Coronary artery (tissue), 2 donors: ENCODE measurements around the gene USH1C.
A peak's percentile ranks its signal among the peaks of the same experiment; 100 is the strongest.

Experiments
- DNase-seq: peaks from one replicate; pipeline ENCODE4 v3.0.0-alpha.2; 2017; ENCODE audit warnings: low spot score
- H3K27ac ChIP-seq, 2 donors: fragments of 200-600 bp; sonication (generic); one replicate each; pipeline ENCODE4 v1.5.1; 2016 to 2019
- H3K4me3 ChIP-seq: fragments of 200-600 bp; sonication (generic); 2 replicates; pipeline ENCODE4 v1.5.1; 2016; ENCODE audit warnings: mild to moderate bottlenecking, moderate library complexity
- TF ChIP-seq, protein P1 (sequence below): fragments of 200-600 bp; sonication (generic); IDR thresholded peaks from one replicate; pipeline ENCODE4 v1.5.1; 2019; ENCODE audit warnings: antibody characterized with exemption

USH1C gene

DNA sequence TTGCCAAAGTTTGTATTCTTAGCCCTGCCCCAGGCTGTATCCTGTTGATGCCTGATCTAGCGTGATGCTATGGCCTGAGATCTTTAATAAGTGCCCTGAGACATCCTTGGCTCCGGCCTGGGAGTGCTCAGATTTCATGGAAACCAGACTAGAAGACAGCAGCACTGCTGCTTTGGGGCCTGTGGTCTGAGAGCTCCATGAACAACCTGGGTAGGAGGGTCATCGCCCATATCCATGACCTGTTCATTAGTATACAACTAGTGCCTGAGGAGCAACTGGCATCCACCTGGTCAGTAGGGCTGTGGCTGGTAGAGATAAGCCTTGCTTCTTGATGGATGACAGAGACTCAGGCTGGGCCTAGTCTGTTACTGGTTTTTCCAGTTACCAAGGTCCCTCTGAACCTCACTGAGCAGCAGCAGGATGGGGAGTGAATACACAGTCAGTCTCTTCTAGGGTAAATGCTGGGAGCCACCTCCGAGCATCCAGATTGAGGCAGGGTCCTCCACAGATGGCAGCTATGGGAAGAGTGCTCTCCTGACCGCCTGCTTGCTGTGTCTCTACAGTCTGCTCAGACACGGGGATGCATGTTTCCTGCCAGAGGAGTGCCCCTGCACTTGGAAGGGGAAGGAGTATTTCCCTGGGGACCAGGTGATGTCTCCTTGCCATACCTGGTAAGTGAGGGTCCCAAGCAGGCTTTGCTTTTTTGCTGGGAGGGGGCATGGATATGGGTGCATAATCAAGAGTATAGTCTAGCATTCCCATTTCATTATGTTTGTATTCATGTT lies 41.9 kb upstream of the USH1C start:
- Histone ChIP-seq H3K4me3 (no peak overlapping the region), H3K27ac (no peak overlapping the region)
- DNase-seq = peak; percentile 33
- TF ChIP-seq, protein P1, sequence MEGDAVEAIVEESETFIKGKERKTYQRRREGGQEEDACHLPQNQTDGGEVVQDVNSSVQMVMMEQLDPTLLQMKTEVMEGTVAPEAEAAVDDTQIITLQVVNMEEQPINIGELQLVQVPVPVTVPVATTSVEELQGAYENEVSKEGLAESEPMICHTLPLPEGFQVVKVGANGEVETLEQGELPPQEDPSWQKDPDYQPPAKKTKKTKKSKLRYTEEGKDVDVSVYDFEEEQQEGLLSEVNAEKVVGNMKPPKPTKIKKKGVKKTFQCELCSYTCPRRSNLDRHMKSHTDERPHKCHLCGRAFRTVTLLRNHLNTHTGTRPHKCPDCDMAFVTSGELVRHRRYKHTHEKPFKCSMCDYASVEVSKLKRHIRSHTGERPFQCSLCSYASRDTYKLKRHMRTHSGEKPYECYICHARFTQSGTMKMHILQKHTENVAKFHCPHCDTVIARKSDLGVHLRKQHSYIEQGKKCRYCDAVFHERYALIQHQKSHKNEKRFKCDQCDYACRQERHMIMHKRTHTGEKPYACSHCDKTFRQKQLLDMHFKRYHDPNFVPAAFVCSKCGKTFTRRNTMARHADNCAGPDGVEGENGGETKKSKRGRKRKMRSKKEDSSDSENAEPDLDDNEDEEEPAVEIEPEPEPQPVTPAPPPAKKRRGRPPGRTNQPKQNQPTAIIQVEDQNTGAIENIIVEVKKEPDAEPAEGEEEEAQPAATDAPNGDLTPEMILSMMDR = no peak

DNA sequence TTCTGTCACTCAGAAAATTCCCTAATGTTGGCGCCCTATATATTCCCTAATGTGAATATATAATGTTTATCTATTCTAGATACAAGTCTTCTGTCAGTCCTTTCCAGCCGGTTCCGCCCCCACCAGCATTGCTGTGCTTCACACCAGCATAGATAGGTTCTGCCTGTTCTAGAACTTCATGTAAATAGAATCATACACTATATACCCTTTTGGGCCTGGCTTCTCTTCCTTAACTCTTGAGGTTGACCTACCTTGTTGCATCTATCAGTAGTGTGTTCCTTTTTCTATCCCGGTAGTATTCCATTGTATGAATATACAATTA lies 37.5 kb upstream of the USH1C start:
- H3K27ac ChIP-seq = no peak overlapping the region
- TF ChIP-seq, protein P1 = no peak
- DNase-seq = no peak
- no peak overlapping the region for H3K4me3 ChIP-seq

DNA sequence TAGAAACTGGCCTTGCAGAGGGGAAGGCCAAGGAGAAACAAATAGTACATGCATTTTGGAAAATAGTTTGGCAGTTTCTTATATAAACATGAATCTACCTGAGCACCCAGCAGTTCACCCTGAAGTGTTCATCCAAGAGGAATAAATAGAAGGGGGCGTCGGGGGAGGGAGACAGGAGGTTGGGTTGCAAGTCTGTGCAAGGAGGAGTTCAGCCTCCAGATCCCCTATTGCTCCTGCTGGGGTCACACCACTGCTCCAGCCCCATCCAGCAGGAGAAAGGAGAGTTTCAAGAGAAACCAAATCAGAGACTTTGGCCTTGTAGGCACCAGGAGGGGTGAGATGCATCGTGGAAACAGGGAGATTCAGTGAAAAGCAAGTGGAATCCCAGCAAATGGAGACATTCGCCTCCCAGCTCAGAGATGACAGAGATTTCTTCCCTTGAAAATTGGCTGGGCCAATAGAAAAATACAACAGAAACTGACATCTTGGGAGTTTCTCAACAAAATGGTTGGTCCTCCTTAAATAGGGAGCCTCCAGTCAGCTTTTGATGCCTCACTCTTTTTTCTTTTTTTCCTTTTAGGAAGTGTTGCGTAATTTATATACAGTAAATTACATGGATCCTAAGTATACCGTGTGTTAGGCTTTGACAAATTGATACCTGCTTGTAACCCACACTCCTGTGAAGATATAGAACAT lies 37.0 kb upstream of the USH1C start:
- H3K27ac ChIP-seq = no peak overlapping the region
- H3K4me3 ChIP-seq = no peak overlapping the region
- peak; percentile 50 for DNase-seq
- TF ChIP-seq, protein P1 = no peak

DNA sequence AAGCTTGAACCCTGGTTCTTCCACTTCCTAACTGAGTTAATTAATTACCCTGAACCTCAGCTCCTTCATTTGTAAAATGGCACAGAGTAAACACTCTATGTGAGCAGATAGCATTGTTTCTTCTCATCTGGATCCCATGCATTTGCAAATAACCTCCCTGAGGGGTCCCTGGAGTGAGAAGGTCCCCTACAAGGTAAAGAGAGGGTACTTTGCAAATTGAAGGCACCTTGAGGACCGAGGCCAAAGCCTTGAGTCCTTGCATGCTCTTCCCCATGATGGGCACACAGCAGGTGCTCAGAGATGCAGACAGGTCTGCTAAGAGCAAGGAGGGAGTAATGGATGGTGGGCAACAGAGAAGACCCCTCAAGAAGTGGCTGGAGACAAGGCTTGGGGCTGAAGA lies 36.1 kb upstream of the USH1C start:
- no peak overlapping the region for H3K4me3 ChIP-seq
- DNase-seq = peak; percentile 29

DNA sequence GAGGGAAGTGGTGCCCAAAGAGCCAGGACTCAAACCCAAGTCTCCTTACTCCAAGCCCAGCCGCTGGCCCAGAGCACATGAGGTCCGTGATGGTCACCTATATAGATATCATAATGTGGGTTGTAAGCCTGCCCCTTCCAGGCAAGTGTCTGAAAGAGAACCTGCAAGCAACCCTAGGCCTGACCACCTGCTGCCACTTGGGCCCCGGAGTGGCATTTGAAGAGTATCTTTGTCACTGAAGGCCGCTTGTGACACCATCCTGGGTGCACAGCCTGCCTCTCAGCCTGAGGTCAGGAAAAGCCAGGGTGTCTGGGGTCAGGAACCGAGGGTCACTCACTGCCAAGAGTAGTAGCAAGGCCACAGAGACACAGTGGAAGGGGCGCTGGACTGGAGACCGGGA lies 35.2 kb upstream of the USH1C start:
- TF ChIP-seq, protein P1 = no peak
- peak; percentile 64 for DNase-seq
- Histone ChIP-seq H3K27ac (no peak overlapping the region), H3K4me3 (no peak overlapping the region)

More for the DNA sequence above, 36.1 kb upstream of the USH1C start:
- H3K27ac ChIP-seq = no peak overlapping the region
- TF ChIP-seq, protein P1 = no peak

DNA sequence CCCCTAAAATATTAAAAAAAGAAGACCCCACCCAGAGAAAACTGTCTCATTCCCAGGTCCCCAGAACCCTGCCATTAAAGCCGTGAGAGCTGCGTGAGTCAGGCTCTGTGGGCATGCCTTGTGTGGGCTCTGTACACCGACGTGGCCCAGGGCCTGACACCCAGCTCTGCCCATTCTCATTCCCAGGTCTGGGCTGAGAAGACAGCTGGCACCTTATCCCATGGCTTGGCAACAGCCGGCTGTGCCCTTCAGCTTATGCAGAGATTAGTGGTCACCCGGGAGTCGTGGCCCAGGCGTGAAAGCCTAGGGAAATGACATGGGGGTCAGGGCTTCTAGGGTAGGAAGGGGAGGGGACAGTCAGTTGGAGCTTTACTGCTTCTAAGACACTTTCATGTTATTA lies 34.7 kb upstream of the USH1C start:
- TF ChIP-seq, protein P1 = no peak
- no peak overlapping the region for H3K4me3 ChIP-seq
- peak; percentile 40 for DNase-seq
- H3K27ac ChIP-seq = no peak overlapping the region

DNA sequence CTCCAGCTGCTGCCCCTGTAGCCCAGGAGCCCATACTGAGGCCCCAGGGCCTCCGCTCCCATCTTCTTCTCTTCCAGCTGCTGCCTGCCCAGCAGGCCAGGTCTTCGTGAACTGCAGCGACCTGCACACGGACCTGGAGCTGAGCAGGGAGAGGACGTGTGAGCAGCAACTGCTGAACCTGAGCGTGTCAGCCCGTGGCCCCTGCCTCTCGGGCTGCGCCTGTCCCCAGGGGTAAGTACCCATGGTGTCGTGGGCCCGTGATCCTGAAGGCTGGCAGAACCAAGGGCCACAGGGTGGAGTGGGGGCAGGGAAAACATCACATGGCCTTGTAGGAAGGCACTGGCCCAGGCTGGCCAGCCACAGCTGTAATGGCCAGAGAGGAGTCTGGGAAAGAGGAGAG lies 34.1 kb upstream of the USH1C start:
- Histone ChIP-seq H3K27ac (no peak overlapping the region), H3K4me3 (no peak overlapping the region)
- TF ChIP-seq, protein P1 = no peak
- DNase-seq = peak; percentile 53
